Dedifferentiated amniotic fluid mesenchymal stem cell (primary cell): ENCODE results near the gene EIF2B4.
A peak's percentile ranks its signal among the peaks of the same experiment; 100 is the strongest.

Experiments
- DNase-seq: peaks from one replicate; pipeline ENCODE4 v3.0.0-alpha.2; 2016; ENCODE audit errors: extremely low spot score

The EIF2B4 gene

GRCh38 chr2:27370026-27370815 is at the start of gene EIF2B4, which contains the start of gene SNX17:
TSS of gene EIF2B4 (minus strand) at chr2:27370338. CDS start at chr2:27370314, 24 bp downstream.
TSS of gene SNX17 (plus strand) at chr2:27370616. CDS start at chr2:27370744, 128 bp downstream.
- DNase-seq = peak; percentile 99

- DNase-seq = no peak
Measured at GRCh38 chr2:27416151-27416550, 46.0 kb upstream of the EIF2B4 start.

- no peak for DNase-seq
Measured at GRCh38 chr2:27412419-27413152, 42.4 kb upstream of the EIF2B4 start.

DNA sequence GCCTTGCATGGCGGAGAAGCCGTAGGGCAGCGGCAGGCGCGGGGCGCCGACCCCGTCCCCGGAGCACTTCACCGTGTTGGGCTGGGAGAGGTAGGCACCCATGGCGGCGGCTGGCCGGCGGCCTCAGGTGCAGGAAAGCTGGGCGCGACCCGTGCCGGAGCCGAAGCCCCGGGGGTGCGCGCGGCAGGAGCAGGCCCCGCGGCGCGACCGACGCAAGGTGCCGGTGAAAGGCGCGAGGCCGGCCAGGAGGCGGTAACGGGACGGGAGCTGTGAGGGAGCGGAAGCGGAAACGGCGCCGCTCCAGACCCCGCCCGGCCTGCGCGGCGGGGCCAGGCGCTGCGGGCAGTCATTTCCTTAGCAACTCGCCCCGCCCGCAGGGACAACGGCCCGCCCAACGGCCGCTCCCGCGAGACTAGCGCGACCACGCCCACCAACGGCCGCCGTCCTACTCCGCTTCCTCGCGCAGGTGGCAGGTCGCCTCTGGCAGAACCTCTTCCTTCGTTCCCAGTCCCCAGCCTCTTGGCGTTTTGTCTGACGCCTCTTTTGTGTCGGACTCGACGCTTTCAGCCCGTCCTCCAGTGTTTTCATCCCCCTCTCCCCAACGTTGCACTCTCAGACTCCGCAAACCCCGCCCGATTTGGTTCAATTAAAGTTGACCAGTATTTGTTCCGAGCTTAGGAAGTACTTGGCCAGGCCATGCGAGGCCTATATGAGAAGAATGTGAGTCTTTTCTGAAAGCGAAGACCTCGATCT is 39.4 kb upstream of the EIF2B4 start, which contains the start of gene PPM1G:
PPM1G (minus strand) TSS at position 271 of the 753 bp plus-strand sequence; CDS start at position 102, 169 bp downstream.
- DNase-seq = peak; percentile 85

DNA sequence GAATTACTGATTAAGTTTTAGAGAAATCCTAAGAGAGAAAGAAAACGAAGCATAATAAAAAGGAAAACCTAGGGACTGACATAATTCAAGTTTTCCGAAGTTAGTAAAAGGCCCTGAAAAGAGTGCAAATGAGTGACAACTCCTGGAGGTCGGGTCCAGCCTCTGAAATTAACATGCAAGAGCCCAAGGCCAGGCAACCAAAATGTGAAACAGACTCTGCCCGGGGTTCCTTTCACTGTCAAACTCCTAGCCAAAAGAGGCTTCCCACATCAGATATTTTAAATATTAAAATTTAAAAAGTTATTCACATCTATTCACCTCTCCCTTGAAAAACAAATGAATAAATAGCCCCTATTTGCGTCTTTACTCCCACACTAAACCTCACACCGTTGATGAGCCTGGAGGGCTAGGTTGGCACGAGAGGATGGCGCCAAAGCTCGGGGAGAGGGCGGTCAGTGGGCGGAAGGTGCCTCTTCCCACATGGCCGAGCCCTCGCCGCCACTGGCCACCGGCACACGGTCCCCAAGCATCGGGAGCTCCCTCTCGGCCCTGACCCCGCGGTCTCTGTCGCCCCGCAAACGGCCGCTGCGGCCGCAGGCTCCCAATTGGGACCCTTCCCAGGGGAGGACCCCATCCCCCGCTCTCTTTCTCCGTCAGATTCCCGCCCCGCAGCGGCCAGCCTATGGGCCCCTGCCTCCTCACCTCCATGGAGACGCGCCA is 38.6 kb upstream of the EIF2B4 start:
- no peak for DNase-seq

DNA sequence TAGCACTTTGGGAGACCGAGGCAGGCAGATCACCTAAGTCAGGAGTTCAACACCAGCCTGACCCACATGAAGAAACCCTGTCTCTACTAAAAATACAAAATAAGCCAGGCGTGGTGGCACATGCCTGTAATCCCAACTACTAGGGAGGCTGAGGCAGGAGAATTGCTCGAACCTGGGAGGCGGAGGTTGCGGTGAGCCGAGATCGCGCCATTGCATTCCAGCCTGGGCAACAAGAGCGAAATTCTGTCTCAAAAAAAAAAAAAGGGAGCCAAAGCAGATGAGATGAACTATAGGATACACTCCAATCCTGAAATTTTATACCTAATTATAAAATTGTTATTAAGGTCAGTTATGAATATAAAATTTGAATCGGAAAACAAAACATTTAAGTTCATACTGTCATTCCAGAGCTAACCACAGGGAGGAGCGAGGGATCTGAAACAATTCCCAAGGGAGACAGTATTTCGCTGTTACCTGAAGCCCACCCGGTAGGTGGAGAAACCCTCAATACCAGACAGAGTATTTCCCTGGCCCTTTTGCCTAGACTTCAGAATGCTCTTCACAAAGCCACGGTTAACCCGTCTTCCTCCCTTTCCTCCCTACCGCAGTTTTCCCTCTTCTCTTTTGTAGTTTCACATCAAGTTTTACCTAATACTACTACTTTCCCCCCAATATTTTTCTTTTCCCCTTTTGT is 37.8 kb upstream of the EIF2B4 start:
- peak; percentile 30 for DNase-seq

- DNase-seq = no peak
Measured at GRCh38 chr2:27400348-27401135, 30.4 kb upstream of the EIF2B4 start.

GRCh38 chr2:27398962-27399361 is 28.8 kb upstream of the EIF2B4 start:
- no peak for DNase-seq

GRCh38 chr2:27393225-27393624 is 23.1 kb upstream of the EIF2B4 start:
- DNase-seq = no peak

GRCh38 chr2:27390822-27391679 is 20.9 kb upstream of the EIF2B4 start:
- DNase-seq = no peak

- DNase-seq = no peak
Measured at GRCh38 chr2:27381577-27382181, 11.5 kb upstream of the EIF2B4 start.

GRCh38 chr2:27380626-27381545 is 10.7 kb upstream of the EIF2B4 start, which contains the start of gene ZNF513:
TSS of gene ZNF513 (minus strand) at chr2:27380734. CDS start at chr2:27380526, 208 bp downstream.
- peak; percentile 94 for DNase-seq

DNA sequence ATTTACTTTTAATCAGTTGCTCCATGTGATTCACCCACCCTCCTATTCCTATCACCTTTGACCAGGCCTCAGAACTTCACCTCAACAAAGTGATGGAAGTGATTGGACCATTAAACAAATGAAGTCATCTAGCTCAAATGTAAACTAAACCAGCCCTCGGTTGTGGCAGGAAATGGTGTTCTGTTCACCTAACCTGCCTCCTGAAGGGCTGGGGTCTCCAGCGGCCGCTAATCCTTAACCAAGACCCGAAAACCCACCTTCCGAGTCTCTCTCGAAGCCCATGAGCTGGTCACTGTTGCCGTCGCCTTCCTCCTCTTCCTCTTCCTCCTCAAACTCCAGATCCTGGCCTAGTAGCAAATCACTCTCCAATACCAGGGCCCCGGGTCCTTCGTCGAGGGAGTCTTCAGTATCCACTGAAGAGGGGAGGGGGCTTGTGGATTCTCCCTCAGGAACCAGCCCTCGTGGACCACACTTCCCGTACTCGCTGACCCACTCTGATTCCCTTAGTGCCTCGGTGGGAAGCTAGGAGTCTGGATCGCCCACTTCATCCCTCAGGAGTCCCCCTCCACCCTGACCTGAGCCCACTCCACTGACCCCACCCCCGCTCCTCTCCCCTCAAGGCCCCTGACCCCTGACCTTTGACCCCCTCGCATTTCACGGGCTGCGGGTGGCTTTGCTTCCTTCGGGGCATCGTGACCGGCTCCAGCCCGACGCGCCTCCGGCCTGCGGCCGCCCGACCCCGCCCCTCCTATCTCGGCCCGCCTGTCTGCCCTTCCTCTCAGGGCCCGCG is 9.9 kb upstream of the EIF2B4 start:
- DNase-seq = no peak

- no peak for DNase-seq
Measured at GRCh38 chr2:27379383-27379835, 9.3 kb upstream of the EIF2B4 start.

- DNase-seq = no peak
Measured at GRCh38 chr2:27378809-27379290, 8.7 kb upstream of the EIF2B4 start.

DNA sequence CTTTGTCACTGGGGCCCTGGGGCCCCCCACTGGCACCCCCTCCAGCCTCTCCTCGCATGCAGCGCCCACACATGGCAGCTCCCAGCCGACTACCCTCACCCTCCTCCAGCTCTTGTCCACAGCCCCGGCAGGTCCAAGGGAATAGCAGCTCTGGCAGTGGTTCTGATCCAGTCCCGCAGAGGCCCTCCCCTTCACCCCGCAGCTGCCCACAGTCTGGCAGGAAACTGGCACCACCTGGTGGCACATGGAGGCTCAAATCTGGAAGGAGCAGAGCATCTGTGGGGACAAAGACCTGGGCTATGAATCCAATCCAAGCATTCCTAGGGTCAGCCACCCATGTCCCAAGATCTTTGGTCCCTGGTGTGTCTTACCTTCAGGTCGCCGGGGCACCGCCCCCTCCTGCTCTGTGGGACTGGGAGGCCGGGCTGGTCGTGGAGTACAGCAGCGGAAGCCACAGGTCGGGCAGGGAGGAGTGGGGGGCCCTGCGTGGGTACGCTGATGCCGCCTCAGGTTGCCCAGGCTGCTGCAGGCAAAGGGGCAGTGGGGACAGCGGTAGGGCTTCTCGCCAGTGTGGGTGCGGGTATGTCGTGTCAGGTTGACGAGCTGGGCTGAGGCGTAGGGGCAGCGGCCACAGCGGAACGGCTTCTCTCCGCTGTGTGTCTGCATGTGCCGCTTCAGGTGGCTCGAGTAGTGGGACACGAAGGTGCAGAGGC is 8.1 kb upstream of the EIF2B4 start:
- no peak for DNase-seq
